ENCODE data around the gene MLLT1.

The MLLT1 gene

GRCh38 chr19:6313398-6313969 is 33.7 kb upstream of the MLLT1 start:
- CTCF ChIA-PET: no interaction called here
- DNase-seq (ENCODE audit: extremely low spot score): no peak

DNA sequence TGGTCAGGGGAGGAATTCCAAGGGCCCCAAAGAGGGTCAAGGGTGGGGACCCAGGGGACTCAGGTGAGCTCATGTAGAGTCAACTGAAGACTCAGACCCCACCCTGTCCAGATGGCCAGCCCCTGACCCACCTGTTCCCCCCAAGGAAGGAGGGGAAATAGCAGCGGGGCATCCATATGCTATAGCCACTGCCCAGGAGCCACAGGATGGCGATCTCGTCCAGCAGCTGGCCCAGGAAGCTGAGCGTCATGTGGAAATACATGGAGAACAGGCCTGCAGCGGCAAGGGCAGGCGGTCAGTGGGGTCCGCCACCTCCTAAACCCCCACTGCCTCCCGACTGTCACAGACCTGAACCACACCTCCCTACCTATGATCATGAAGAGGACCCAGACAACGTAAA is 32.2 kb upstream of the MLLT1 start:
- no peak for DNase-seq (ENCODE audit: extremely low spot score)
- TF ChIP-seq TARDBP (IDR thresholded peaks at IDR 0.05) (no peak), L3MBTL2 (conservative IDR thresholded peaks at IDR 0.05) (no peak), SUZ12 (IDR thresholded peaks at IDR 0.05) (no peak), FOXA1 (IDR thresholded peaks at IDR 0.05) (no peak), HDGF (IDR thresholded peaks at IDR 0.05; ENCODE audit: borderline replicate concordance) (no peak), ARNT (IDR thresholded peaks at IDR 0.05) (no peak), FOXM1 (IDR thresholded peaks at IDR 0.05; ENCODE audit: borderline replicate concordance) (no peak), BHLHE40 (IDR thresholded peaks at IDR 0.05; ENCODE audit: borderline replicate concordance) (no peak), ZNF384 (IDR thresholded peaks at IDR 0.05) (no peak), CTBP1 (IDR thresholded peaks at IDR 0.05; ENCODE audit: borderline replicate concordance) (no peak)
- TF ChIP-seq, protein P1, sequence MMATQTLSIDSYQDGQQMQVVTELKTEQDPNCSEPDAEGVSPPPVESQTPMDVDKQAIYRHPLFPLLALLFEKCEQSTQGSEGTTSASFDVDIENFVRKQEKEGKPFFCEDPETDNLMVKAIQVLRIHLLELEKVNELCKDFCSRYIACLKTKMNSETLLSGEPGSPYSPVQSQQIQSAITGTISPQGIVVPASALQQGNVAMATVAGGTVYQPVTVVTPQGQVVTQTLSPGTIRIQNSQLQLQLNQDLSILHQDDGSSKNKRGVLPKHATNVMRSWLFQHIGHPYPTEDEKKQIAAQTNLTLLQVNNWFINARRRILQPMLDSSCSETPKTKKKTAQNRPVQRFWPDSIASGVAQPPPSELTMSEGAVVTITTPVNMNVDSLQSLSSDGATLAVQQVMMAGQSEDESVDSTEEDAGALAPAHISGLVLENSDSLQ (IDR thresholded peaks at IDR 0.05): no peak
- ChIA-PET POLR2A (no interaction called here), CTCF (interaction anchor here (0.6 kb wide), 1 partner anchor 25 kb away, joined by 3 read pairs; no protein-coding TSS in a partner anchor)

More at GRCh38 chr19:6313398-6313969, 33.7 kb upstream of the MLLT1 start:
- TF ChIP-seq NFRKB (IDR thresholded peaks at IDR 0.05) (no peak), SUZ12 (IDR thresholded peaks at IDR 0.05) (no peak), L3MBTL2 (conservative IDR thresholded peaks at IDR 0.05) (no peak), FOXA1 (IDR thresholded peaks at IDR 0.05) (no peak)
- TF ChIP-seq, protein P1 (IDR thresholded peaks at IDR 0.05): no peak
- POLR2A ChIA-PET: interaction anchor here (1.0 kb wide), 1 partner anchor 12 kb away, joined by 3 read pairs; no protein-coding TSS in a partner anchor

DNA sequence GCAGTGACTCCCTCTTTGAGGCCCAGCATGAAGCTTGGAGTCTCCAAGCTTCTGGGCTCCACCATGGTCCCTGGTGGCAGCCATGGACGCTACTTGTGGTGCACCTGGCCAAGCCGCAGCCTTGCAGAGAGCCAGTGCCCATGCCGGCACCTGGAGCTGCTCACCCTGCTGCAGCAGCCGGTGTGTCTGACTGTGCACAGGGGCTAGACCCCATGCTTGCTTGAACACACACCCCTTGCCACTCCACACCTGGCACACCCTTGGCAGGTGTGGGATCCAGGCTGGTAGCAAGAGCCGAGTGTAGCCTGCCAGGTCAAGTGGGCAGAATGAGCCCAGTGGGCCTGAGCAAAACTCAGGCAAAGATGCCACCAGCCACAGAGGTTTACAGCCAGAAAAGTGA is 18.6 kb upstream of the MLLT1 start:
- DNase-seq (ENCODE audit: extremely low spot score): no peak
- POLR2A ChIA-PET: interaction anchor here (0.6 kb wide), 1 partner anchor 38 kb away, joined by 3 read pairs; no protein-coding TSS in a partner anchor
- CTCF ChIA-PET: interaction anchor here (1.0 kb wide), 1 partner anchor 80 kb away, joined by 4 read pairs; no protein-coding TSS in a partner anchor
- TF ChIP-seq HDGF (IDR thresholded peaks at IDR 0.05; ENCODE audit: borderline replicate concordance) (no peak), NFRKB (IDR thresholded peaks at IDR 0.05) (no peak), BHLHE40 (IDR thresholded peaks at IDR 0.05; ENCODE audit: borderline replicate concordance) (no peak), TARDBP (IDR thresholded peaks at IDR 0.05) (no peak), FOXK2 (IDR thresholded peaks at IDR 0.05) (no peak), SUZ12 (IDR thresholded peaks at IDR 0.05) (no peak)

- CTCF ChIA-PET: no interaction called here
These were observed 17.4 kb upstream of the MLLT1 start for GRCh38 chr19:6297202-6297601.

GRCh38 chr19:6292006-6292405 is 12.2 kb upstream of the MLLT1 start:
- CTCF ChIA-PET: no interaction called here
- TF ChIP-seq SUZ12 (IDR thresholded peaks at IDR 0.05): no peak
- no peak for TF ChIP-seq CTBP1 (IDR thresholded peaks at IDR 0.05; ENCODE audit: borderline replicate concordance)
- no peak for TF ChIP-seq L3MBTL2 (conservative IDR thresholded peaks at IDR 0.05)
- TF ChIP-seq ELF4 (IDR thresholded peaks at IDR 0.05): no peak
- TF ChIP-seq NFRKB (IDR thresholded peaks at IDR 0.05): no peak
- TF ChIP-seq SP1 (IDR thresholded peaks at IDR 0.05): no peak
- no peak for TF ChIP-seq BHLHE40 (IDR thresholded peaks at IDR 0.05; ENCODE audit: borderline replicate concordance)
- TF ChIP-seq LEF1 (IDR thresholded peaks at IDR 0.05; ENCODE audit: borderline replicate concordance): no peak
- no peak for TF ChIP-seq ZNF384 (IDR thresholded peaks at IDR 0.05)
- no peak for TF ChIP-seq FOXM1 (IDR thresholded peaks at IDR 0.05; ENCODE audit: borderline replicate concordance)
- TF ChIP-seq, protein P1 (IDR thresholded peaks at IDR 0.05): no peak; the same call in 1 of the 2 replicates
- TF ChIP-seq TARDBP (IDR thresholded peaks at IDR 0.05): no peak
- TF ChIP-seq ARNT (IDR thresholded peaks at IDR 0.05): no peak
- no peak for TF ChIP-seq HDGF (IDR thresholded peaks at IDR 0.05; ENCODE audit: borderline replicate concordance)
- no peak for TF ChIP-seq FOXA1 (IDR thresholded peaks at IDR 0.05)
- TF ChIP-seq FOXK2 (IDR thresholded peaks at IDR 0.05): no peak
- no peak for DNase-seq (ENCODE audit: extremely low spot score)
- POLR2A ChIA-PET: no interaction called here

More at GRCh38 chr19:6297202-6297601, 17.4 kb upstream of the MLLT1 start:
- TF ChIP-seq FOXK2 (IDR thresholded peaks at IDR 0.05): no peak
- no peak for TF ChIP-seq ARNT (IDR thresholded peaks at IDR 0.05)
- TF ChIP-seq SP1 (IDR thresholded peaks at IDR 0.05): no peak
- no peak for TF ChIP-seq ELF4 (IDR thresholded peaks at IDR 0.05)
- TF ChIP-seq FOXM1 (IDR thresholded peaks at IDR 0.05; ENCODE audit: borderline replicate concordance): no peak
- no peak for TF ChIP-seq SUZ12 (IDR thresholded peaks at IDR 0.05)
- no peak for TF ChIP-seq NFRKB (IDR thresholded peaks at IDR 0.05)
- TF ChIP-seq ZNF384 (IDR thresholded peaks at IDR 0.05): no peak
- TF ChIP-seq LEF1 (IDR thresholded peaks at IDR 0.05; ENCODE audit: borderline replicate concordance): no peak
- no peak for TF ChIP-seq L3MBTL2 (conservative IDR thresholded peaks at IDR 0.05)
- TF ChIP-seq, protein P1 (IDR thresholded peaks at IDR 0.05): no peak
- no peak for TF ChIP-seq FOXA1 (IDR thresholded peaks at IDR 0.05)
- TF ChIP-seq BHLHE40 (IDR thresholded peaks at IDR 0.05; ENCODE audit: borderline replicate concordance): no peak
- no peak for TF ChIP-seq CTBP1 (IDR thresholded peaks at IDR 0.05; ENCODE audit: borderline replicate concordance)
- TF ChIP-seq TARDBP (IDR thresholded peaks at IDR 0.05): no peak
- TF ChIP-seq HDGF (IDR thresholded peaks at IDR 0.05; ENCODE audit: borderline replicate concordance): no peak
- no peak for DNase-seq (ENCODE audit: extremely low spot score)
- POLR2A ChIA-PET: no interaction called here
